Measurements from ENCODE around the gene PSMC3IP.
A peak's percentile ranks its signal among the peaks of the same experiment; 100 is the strongest.
"Not testable (repeated sequence)": the region's sequence is repeated elsewhere in the genome, so short reads cannot be mapped to it uniquely, and the experiment has no call there.

PSMC3IP gene

DNA sequence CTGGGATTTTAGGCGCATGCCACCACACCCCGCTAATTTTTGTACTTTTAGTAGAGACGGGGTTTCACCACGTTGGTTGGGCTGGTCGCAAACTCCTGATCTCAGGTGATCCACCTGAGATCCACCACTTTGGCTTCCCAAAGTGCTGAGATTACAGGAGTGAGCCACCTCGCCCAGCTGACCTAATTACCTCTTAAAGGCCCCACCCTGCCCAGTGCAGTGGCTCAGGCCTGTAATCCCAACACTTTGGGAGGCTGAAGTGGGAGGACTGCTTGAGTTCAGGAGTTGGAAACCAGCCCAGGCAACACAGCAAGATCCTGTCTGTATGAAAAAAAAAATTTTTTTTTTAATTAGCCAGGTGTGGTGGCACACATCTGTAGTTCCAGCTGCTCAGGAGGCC, 18.5 kb downstream of the PSMC3IP start:
- TF ChIP-seq, protein P1, sequence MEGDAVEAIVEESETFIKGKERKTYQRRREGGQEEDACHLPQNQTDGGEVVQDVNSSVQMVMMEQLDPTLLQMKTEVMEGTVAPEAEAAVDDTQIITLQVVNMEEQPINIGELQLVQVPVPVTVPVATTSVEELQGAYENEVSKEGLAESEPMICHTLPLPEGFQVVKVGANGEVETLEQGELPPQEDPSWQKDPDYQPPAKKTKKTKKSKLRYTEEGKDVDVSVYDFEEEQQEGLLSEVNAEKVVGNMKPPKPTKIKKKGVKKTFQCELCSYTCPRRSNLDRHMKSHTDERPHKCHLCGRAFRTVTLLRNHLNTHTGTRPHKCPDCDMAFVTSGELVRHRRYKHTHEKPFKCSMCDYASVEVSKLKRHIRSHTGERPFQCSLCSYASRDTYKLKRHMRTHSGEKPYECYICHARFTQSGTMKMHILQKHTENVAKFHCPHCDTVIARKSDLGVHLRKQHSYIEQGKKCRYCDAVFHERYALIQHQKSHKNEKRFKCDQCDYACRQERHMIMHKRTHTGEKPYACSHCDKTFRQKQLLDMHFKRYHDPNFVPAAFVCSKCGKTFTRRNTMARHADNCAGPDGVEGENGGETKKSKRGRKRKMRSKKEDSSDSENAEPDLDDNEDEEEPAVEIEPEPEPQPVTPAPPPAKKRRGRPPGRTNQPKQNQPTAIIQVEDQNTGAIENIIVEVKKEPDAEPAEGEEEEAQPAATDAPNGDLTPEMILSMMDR (IDR thresholded peaks at IDR 0.05; ENCODE audit: insufficient read depth, low read length, missing control alignments) = no peak
- ChIA-PET CTCF (no interaction called here), POLR2A (interaction anchor here (0.9 to 1.0 kb wide), 2 partner anchors 11 to 136 kb away, joined by 3 read pairs; partner anchors contain the start of gene CAVIN1)
- no peak for DNase-seq (ENCODE audit: low read depth, low spot score)
- H3K4me3 ChIP-seq (ENCODE audit: low read depth, low read length) = no peak overlapping the region

DNA sequence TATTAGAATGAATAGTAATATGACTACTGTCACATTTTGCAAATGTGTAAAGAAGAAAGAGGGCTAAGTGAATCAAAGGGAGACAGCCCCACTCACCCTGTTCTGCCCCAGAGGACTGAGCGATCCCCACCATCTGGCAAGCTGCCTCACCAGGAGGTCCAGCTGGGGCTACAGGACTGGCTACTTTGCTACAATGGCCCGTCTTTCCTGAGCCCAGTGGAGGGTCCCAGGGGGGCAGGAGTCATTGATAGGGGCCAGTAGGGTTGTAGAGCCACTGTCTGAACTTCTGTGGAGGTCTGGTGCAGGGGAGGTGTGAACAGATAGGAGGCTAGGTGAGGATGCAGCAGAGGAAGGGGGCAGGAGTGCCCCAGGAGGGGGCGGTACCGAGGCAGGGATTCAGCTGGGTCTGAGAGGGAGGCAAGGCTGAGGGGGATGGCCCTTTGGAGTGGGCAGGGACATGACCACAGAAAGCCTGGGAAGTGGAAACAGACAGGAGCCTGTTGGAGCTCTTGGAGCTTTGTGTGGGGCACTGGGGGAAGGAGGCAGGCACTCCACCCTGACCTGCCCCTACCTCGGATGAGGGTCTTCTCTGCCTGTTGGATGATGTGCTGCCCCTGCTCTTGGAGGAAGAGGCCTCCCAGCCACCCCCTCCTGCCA, 21.4 kb downstream of the PSMC3IP start:
- POLR2A ChIA-PET; H3K4me3 ChIP-seq (ENCODE audit: low read depth, low read length); DNase-seq (ENCODE audit: low read depth, low spot score): not testable (repeated sequence)
- CTCF ChIA-PET = interaction anchor here (2.0 kb wide), 1 partner anchor 22 kb away, joined by 5 read pairs; the partner anchor contains the start of gene PSMC3IP

DNA sequence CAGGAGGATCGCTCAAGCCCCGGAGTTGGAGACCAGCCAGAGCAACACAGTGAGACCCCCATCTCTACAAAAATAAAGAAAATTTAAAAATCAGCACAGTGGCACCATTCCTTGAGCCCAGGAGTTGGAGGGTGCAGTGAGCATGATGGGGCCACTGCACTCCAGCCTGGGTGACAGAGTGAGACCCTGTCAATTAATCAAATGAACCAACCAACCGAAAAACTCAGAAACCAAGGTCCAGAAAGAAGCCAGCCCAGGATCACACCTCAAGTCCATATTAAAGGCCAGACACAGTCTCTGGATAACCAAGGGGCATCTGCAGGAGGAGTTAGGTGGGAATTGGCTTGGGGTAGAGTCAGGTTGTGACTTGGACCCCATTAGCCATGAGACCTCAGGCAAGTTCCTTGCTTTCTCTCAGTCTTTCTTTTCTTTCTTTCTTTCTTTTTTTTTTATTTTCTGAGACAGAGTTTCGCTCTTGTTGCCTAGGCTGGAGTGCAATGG, 22.4 kb downstream of the PSMC3IP start:
- CTCF ChIA-PET = interaction anchor here (1.3 to 2.0 kb wide), 2 partner anchors 9 to 23 kb away, joined by 3 to 5 read pairs; partner anchors contain the start of gene PSMC3IP
- TF ChIP-seq, protein P1 (IDR thresholded peaks at IDR 0.05; ENCODE audit: insufficient read depth, low read length, missing control alignments) = no peak
- POLR2A ChIA-PET = interaction anchor here (0.8 to 1.2 kb wide), 5 partner anchors 10 to 132 kb away, joined by 3 to 6 read pairs (median 4); partner anchors contain the start of genes CAVIN1 and MLX
- no peak for DNase-seq (ENCODE audit: low read depth, low spot score)
- H3K4me3 ChIP-seq (ENCODE audit: low read depth, low read length) = peak overlapping the region; percentile 78

DNA sequence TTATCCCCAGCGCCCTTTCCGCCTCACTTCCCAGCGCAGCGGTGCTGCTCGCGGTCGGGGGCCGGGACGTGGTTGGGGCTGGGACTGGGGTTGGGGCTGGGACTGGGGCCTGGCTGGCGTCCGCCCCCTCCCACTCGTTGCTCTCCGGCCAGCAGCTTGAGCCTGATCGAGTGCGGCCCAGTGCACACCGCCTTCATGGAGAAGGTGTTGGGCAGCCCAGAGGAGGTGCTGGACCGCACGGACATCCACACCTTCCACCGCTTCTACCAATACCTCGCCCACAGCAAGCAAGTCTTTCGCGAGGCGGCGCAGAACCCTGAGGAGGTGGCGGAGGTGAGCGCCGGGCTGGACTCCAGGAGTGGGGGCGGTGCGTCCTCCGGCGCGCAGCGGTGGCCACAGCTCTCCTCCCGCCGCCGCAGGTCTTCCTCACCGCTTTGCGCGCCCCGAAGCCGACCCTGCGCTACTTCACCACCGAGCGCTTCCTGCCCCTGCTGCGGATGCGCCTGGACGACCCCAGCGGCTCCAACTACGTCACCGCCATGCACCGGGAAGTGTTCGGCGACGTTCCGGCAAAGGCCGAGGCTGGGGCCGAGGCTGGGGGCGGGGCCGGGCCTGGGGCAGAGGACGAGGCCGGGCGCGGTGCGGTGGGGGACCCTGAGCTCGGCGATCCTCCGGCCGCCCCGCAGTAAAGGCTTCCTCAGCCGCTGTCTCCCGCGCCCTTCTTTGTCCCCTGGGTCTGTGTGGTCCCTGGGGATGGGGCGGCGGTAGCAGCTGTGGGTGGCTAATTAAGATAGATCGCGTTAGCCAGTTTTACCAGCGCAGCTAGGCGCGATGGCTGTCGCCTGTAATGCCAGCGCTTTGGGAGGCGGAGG, 23.0 kb downstream of the PSMC3IP start:
- H3K4me3 ChIP-seq (ENCODE audit: low read depth, low read length) = peak overlapping the region; percentile 78
- ChIA-PET POLR2A (interaction anchor here (0.8 to 1.2 kb wide), 6 partner anchors 10 to 131 kb away, joined by 3 to 6 read pairs (median 4); partner anchors contain the start of genes CAVIN1 and MLX), CTCF (interaction anchor here (1.1 to 2.0 kb wide), 3 partner anchors 10 to 23 kb away, joined by 3 to 5 read pairs (median 3); partner anchors contain the start of genes NAGLU and PSMC3IP)
- DNase-seq (ENCODE audit: low read depth, low spot score) = no peak
- TF ChIP-seq, protein P1 (IDR thresholded peaks at IDR 0.05; ENCODE audit: insufficient read depth, low read length, missing control alignments) = no peak

DNA sequence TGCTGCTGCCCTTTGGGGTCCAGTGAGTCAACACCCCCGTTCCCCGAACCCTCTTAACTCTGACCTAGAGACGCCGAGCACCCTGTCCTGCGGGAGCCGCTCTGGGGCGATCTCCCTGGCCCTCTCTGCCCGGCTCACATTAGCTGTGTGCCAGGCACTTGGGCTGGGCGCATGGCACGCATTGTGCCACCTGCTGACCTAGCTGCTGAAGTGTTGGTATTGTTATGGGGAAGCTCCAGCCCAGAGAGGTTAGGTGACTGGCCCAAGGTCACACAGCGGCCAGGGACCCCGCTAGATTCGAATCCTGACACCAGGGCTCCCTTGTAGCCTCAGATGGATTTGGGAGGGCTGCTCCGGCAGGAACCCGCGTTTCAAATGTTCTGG, 23.7 kb downstream of the PSMC3IP start:
- TF ChIP-seq, protein P1 (IDR thresholded peaks at IDR 0.05; ENCODE audit: insufficient read depth, low read length, missing control alignments) = no peak
- peak overlapping the region; percentile 78 for H3K4me3 ChIP-seq (ENCODE audit: low read depth, low read length)
- no peak for DNase-seq (ENCODE audit: low read depth, low spot score)
- ChIA-PET POLR2A (interaction anchor here (0.9 to 1.2 kb wide), 3 partner anchors 11 to 112 kb away, joined by 3 to 4 read pairs (median 4); partner anchors contain the start of gene MLX), CTCF (interaction anchor here (1.1 to 2.0 kb wide), 3 partner anchors 11 to 24 kb away, joined by 3 to 5 read pairs (median 3); partner anchors contain the start of genes NAGLU and PSMC3IP)

DNA sequence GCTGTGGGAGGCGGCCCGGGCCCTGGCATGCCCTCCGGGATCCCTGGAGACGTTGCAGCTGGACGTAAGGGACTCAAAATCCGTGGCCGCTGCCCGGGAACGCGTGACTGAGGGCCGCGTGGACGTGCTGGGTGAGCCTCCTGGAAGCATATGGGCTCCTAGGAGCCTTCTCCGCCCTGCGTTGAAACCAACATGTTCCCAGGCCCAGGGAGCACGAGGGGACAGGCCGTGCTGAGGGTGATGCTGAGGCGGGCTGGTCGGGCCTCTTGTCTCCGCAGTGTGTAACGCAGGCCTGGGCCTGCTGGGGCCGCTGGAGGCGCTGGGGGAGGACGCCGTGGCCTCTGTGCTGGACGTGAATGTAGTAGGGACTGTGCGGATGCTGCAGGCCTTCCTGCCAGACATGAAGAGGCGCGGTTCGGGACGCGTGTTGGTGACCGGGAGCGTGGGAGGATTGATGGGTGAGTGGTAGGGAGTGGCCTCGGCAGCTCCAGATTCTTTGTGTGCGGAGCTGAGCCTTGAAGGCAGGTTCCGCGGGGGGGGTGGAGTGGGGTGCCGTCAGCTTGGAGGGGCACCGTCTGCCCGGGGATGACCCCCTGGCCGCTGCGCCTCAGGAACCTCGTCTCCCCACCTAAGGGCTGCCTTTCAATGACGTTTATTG, 24.2 kb downstream of the PSMC3IP start:
- peak overlapping the region; percentile 78 for H3K4me3 ChIP-seq (ENCODE audit: low read depth, low read length)
- TF ChIP-seq, protein P1 (IDR thresholded peaks at IDR 0.05; ENCODE audit: insufficient read depth, low read length, missing control alignments) = no peak
- no peak for DNase-seq (ENCODE audit: low read depth, low spot score)
- CTCF ChIA-PET = interaction anchor here (1.1 kb wide), 1 partner anchor 17 kb away, joined by 3 read pairs; the partner anchor contains the start of gene NAGLU
- POLR2A ChIA-PET = interaction anchor here (0.6 to 1.1 kb wide), 2 partner anchors 53 to 113 kb away, joined by 3 to 6 read pairs; no protein-coding TSS in a partner anchor

DNA sequence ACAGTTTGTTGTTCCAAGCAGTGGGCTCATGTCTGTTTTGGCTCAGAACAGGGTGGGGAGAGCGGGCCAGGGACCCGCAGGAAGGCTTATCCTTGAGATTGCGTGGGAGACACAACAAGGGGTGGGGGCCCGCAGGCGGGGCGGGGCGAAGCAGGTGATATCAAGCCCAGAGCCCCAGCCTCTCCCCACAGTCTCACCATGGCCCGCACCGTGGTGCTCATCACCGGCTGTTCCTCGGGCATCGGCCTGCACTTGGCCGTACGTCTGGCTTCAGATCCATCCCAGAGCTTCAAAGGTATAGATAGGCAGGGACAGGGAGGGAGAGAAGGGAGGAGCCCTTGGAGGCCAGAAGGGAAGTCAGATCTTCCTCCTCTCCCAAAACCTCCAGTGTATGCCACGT, 24.8 kb downstream of the PSMC3IP start, which contains the start of gene HSD17B1:
HSD17B1 (plus strand) TSS at position 188 of the 400 bp plus-strand sequence; CDS start at position 199, 11 bp downstream.
- CTCF ChIA-PET, POLR2A ChIA-PET: not testable (repeated sequence)

More for the DNA sequence above, 24.8 kb downstream of the PSMC3IP start, which contains the start of gene HSD17B1:
- H3K4me3 ChIP-seq (ENCODE audit: low read depth, low read length) = peak within 1 kb of the TSS; percentile 78
- not testable (repeated sequence) for DNase-seq (ENCODE audit: low read depth, low spot score)
